22Rv1 (cell line): ENCODE measurements around the gene ACP6.
"Not testable (repeated sequence)": the region's sequence is repeated elsewhere in the genome, so short reads cannot be mapped to it uniquely, and the experiment has no call there.

Experiments
- H3K27ac ChIP-seq: fragments of 450-650 bp; 2 replicates; pipeline ENCODE4 v1.5.1; 2017
- ZFX ChIP-seq: fragments of 450-650 bp; IDR thresholded peaks from 2 replicates; pipeline ENCODE4 v1.6.1; 2017; ENCODE audit warnings: antibody characterized with exemption, borderline replicate concordance
- TF ChIP-seq, protein P1 (sequence below): fragments of 450-650 bp; IDR thresholded peaks from 2 replicates; pipeline ENCODE4 v1.5.1; 2017; ENCODE audit warnings: mild to moderate bottlenecking

Gene ACP6

GRCh38 chr1:147620543-147620942 lies 49.8 kb downstream of the ACP6 start:
- TF ChIP-seq, protein P1, sequence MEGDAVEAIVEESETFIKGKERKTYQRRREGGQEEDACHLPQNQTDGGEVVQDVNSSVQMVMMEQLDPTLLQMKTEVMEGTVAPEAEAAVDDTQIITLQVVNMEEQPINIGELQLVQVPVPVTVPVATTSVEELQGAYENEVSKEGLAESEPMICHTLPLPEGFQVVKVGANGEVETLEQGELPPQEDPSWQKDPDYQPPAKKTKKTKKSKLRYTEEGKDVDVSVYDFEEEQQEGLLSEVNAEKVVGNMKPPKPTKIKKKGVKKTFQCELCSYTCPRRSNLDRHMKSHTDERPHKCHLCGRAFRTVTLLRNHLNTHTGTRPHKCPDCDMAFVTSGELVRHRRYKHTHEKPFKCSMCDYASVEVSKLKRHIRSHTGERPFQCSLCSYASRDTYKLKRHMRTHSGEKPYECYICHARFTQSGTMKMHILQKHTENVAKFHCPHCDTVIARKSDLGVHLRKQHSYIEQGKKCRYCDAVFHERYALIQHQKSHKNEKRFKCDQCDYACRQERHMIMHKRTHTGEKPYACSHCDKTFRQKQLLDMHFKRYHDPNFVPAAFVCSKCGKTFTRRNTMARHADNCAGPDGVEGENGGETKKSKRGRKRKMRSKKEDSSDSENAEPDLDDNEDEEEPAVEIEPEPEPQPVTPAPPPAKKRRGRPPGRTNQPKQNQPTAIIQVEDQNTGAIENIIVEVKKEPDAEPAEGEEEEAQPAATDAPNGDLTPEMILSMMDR: no peak
- no peak for TF ChIP-seq ZFX
- H3K27ac ChIP-seq: no peak overlapping the region

- TF ChIP-seq, protein P1: no peak
- H3K27ac ChIP-seq: no peak overlapping the region
Observed at GRCh38 chr1:147619741-147620140, 50.6 kb downstream of the ACP6 start.

DNA sequence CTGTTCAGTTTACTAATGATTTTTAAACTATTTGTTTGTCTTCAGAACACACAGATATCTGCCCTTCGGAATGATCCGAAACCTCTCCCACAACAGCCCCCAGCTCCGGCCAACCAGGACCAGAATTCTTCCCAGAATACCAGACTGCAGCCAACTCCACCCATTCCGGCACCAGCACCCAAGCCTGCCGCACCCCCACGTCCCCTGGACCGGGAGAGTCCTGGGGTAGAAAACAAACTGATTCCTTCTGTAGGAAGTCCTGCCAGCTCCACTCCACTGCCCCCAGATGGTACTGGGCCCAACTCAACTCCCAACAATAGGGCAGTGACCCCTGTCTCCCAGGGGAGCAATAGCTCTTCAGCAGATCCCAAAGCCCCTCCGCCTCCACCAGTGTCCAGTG lies 51.6 kb downstream of the ACP6 start:
- no peak for TF ChIP-seq ZFX
- TF ChIP-seq, protein P1: no peak
- H3K27ac ChIP-seq: no peak overlapping the region; the same call in 1 of the 2 replicates

DNA sequence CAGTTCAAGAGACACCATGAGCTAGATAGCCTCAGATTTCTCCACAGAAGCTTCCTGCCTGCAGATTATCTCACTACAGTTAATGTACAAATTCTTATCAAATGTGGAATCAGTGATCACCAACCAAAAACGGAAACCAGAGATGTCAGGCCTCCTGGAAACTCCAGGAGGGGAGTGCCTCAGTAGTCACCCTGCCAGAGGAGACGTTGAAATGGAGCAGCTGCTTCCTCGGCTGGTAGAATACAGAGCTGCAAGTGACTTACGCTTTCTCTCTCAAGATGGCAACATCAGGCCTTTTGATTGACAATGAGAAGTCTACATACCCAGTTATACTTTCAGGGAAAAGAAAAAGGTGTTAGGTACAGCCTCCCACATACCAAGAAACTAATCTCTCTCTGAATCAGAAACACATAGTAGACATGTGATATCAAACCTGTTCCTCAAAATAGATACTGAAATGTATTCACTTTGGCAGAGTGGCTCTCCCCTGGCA lies 52.2 kb downstream of the ACP6 start:
- peak overlapping the region; percentile 19 for H3K27ac ChIP-seq
- no peak for TF ChIP-seq ZFX
- TF ChIP-seq, protein P1: no peak

- H3K27ac ChIP-seq: not testable (repeated sequence)
Observed at GRCh38 chr1:147614966-147615365, 55.4 kb downstream of the ACP6 start.

DNA sequence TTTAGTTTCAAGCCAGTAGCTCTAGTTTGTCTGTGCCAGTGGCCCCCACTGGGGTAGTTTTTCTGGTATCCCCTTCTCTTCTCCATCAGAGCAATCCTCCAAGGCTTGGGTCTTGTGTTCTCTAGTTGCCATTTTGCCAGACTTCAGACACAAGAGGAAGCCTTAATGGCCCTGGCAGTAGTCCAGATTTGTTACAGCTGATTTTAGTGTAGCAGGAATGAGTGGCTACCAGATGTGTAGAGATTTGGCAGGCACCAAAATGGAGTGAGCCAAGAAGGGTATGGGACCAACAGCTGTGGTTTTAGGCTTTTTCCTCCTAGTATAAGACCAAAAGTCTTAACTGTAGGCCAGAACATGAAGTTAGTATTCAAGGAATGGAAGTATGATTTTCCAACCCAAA lies 56.8 kb downstream of the ACP6 start:
- TF ChIP-seq ZFX: no peak
- TF ChIP-seq, protein P1: no peak
- peak overlapping the region; percentile 57 for H3K27ac ChIP-seq

- H3K27ac ChIP-seq: peak overlapping the region; percentile 57
- TF ChIP-seq, protein P1: no peak
- TF ChIP-seq ZFX: no peak
Observed at GRCh38 chr1:147612366-147612765, 58.0 kb downstream of the ACP6 start.

DNA sequence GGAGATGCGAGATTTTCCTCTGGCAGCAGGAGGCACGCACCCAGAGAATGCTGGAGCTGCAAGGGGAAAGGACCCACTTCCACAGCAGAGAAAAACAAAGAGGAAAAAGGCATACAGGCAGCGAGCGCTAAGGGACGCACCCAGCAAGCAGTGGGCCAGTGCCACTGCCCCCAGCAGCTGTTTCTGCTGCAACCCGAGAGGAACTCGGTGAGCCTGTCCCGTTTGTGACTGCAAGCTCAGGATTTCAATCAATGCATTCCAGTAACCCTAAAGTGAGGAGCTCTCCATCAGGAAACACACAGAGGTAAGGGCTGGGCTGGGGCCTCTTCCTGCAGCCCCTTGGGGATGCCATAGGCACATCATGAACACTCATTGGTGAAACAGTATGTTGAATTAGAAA lies 58.7 kb downstream of the ACP6 start:
- H3K27ac ChIP-seq: peak overlapping the region; percentile 57
- TF ChIP-seq, protein P1: no peak
- no peak for TF ChIP-seq ZFX
